CMK (cell line): ENCODE data around the gene ANKRD28.
"Not testable (repeated sequence)": the region's sequence is repeated elsewhere in the genome, so short reads cannot be mapped to it uniquely, and the experiment has no call there.

Experiments used
- DNase-seq: peaks from one replicate; pipeline ENCODE4 v3.0.0-alpha.2; 2010; ENCODE audit warnings: low read depth

ANKRD28 gene

DNA sequence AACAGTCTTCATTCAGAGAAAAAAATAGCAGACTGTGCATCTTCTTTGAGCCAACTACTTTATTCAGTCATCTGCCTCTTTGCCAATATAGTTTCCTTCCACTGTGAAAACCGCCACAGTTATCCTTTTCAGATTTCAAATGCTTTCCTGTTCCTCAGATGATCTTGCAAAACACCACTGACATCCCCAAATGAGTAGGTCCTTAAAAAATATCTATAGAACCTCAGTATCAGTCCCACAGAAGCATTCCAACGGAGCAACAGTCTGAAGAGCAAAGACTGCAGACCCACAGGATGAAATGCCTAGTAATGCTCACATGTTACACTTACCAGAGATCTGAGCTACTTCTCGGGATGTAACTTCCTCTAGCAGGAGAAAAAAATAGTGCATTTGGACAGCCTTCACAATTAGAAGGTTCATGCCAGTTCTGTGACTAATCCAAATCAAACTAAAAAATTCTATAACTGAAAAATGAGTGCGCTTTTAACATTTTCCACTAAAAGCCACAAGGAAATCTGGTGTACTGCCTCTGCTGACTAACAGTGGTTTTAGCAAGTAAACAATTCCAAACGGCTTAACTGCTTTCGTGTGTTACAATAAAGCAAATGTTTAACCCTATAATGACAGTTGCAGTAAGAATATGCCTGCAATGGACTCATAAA, at the start of gene ANKRD28:
Gene ANKRD28, minus strand, starts transcription at position 338 of the 662 bp plus-strand sequence. CDS start 1,458 bp downstream, outside the sequence.
- peak; percentile 18 for DNase-seq

DNA sequence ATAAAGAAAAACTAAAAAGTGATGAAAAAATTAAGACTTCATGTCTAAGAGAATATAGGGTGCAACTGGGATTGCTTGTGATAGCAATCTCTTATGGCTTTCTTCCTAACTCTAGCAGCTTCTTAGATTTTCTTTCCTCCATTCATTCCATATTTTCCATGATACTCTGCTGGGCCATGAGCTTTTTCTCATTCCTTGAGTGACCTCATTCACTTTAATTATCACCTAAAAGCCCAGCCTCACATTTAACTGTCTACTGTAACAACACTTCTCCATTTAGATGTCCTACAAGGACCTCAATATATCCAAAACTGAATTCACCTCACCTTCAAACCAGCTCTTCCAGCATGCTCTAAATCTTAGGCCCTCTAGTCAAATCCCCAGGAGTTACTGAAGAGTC, 49.5 kb upstream of the ANKRD28 start:
- no peak for DNase-seq

DNA sequence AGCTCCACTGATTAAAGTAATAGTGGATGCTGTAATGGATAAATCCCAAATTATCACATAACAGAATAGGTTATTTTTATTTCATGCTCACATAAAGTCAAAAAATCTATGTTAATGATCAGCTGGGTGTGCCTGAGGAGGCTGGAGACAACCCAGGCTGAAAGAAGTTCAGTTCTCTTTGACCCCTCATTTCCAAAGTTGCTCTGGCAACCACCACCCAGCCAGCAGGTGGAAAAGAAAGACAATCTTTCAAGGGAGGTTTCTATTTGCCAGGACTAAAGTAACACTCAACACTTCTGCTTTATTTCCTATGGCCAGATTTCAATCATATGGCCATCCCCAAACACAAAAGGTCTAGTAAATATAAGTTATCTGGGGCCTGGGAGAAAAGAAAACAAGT, 48.8 kb upstream of the ANKRD28 start:
- DNase-seq: no peak

DNA sequence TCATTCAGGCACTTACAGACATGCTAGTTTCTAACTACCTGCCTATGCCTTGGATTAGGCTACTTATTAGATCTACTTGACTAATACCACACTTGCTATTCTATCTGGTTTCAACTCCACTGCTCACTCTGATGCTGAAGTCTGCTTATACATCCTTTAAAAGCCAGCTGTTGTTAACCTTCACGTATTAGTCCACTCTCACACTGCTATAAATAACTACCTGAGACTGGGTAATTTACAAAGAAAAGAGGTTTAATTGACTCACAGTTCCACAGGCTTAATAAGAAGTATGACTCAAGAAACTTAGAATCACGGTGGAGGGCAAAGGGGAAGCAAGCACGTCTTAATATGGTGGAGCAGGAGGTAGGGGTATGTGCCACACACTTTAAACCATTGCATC, 47.7 kb upstream of the ANKRD28 start:
- DNase-seq: no peak

DNA sequence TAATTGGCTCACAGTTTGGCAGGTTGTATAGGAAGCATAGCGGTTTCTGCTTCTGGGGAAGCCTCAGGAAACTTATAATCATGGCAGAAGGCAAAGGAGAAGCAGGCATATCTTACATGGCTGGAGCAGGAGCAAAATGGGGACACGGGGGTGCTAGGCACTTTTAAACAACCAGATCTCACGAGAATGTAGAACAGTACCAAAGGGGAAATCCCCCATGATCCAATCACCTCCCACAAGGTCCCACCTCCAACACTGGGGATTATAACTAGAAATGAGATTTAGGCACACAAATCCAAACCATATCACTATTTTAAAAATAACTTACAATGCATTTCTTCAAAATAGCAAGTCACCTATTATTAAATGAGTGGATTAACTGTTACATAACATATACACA, 47.1 kb upstream of the ANKRD28 start:
- DNase-seq: no peak

DNA sequence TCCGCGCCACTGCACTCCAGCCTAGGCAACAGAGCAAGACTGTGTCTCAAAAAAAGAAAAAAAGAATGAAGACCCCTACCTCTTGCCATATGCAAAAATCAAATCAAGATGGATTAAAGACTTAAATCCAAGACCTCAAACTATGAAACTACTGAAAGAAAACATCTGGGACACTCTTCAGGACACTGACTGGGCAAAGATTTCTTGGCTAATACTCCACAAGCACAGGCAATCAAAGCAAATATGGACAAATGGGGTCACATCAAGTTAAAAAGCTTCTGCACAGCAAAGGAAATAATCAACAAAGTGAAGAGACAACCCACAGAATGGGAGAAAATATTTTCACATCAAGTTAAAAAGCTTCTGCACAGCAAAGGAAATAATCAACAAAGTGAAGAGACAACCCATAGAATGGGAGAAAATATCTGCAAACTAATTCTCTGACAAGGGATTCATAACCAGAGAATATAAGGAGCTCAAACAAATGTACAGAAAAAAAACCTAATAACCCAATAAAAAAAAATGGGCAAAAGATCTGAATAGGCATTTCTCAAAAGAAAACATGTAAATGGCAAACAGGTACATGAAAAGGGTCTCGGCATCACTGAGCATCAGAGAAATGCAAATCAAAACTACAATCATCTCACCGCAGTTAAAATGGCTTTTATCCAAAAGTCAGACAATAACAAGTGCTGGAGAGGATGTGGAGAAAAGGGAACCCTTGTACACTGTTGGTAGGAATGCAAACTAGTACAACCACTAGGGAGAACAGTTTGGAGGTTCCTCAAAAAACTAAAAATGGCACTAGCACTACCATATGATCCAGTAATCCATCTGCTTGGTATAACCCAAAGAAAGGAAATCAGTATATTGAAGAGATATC, 43.6 kb upstream of the ANKRD28 start:
- DNase-seq: not testable (repeated sequence)

DNA sequence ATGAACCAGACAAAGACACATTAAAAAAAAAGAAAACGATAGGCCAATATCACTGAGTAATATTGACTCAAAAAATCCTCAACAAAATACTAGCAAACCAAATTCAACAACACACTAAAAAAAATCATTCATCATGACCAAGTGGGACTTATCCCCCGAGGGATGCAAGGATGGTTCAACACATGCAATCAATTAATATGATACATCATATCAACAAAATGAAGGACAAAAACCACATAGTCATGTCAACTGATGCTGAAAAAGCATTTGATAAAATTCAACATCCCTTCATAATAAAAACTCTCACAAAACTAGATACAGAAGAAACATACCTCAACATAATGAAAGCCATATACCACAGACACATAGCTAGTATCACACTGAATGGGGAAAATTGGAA, 41.8 kb upstream of the ANKRD28 start:
- no peak for DNase-seq

DNA sequence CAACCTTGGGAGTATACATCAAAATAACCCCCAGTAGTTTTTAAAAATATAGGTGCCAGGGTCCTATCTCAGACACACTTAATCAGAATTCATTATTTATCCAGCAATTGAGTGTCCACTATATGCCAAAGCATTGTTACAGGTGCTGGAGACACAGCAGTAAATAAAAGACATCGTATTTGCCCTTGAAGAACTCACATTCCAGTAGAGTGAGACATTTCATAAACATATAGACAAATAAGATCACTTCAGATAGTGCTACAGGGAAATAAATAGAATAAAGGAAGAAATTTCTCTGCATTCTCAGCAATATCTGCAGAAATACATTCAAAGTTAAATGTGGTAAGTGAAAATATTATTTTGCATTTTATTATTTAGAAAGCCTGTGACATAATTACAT, 34.1 kb upstream of the ANKRD28 start:
- DNase-seq: no peak

DNA sequence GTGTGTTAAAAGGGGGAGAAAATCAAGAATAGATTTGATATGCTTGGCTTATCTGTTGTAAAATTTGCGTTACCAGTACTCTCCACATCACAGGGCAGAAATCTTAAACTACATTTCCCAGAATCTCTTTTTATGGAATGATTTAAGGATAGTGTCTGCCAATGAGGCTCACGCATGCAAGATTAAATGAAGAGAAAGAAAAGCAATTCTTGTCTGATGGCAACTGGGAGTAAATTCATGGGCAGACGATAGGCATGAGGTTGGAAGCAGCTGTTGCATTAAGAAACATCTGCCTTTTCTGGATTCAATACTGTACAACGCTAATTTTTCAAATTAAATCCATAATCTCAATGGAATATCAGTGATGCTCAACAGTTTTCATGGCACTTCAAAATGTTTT, 27.2 kb upstream of the ANKRD28 start:
- DNase-seq: no peak

DNA sequence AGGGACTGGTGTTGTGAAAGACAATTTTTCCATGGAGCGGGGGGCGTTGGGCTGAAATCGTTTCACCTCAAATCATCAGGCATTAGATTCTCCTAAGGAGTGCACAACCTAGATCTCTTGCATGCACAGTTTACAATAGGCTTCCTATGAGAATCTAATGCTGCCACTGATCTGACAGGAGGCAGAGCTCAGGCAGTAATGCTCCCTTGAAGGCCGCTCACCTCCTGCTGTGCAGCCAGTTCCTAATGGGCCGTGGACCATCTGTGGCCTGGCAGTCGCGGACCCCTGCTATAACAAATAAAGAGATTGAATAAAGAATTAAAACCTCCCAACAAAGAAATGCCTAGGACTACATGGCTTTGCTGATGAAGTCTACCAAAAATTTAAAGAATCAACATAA, 25.3 kb upstream of the ANKRD28 start:
- DNase-seq: no peak

DNA sequence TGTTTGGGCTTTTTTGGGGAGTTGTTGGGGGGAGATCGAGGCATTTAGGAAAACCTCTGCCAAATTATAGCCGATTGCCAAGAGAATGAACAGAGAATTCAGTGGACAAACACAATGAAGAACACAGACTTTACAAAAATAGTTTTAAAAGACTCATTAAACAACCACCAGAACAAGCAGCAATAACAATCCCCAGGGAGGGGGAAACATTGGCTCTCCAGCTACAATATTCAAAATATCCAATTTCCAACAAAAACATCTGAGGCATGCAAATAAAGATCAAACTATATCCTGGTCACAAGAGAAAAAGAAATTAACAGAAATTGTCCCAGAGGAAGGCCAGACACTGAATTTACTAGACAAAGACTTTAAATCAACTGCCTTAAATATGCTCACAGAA, 24.5 kb upstream of the ANKRD28 start:
- DNase-seq: no peak

DNA sequence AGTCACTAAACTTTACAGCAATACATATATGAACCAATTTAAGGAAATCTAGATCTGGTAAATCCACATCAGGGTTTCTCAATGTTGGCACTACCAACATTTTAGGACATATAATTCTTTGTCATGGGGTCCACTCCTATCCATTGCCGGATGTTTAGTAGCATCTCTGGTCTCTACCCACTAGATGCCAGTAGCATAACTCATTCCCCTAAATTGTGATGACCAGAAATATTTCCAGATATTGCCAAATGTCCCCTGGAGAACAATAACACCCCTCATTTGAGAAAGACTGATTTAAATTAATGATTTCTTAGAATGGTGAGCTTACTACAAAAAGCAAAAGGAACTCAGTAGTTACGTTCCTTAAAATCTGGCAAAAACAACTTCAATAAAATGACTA, 23.1 kb upstream of the ANKRD28 start:
- no peak for DNase-seq

DNA sequence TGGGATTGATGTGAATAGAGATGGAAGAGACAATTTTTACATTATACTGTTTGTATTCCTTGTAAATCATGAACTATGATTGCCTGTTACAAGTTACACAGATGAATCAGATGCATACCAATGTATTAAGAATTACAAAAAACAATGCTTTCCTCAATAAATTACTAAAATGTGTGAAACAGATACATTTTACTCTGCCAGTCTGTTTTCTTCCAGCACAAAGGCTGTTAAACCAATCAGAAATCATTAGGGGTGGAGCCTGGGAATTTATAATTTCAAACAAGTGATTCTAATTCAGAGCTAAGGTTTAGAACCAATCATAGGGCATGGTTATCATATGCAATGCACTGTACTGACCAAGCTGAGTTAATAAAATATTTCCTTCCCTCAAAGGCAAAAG, 21.8 kb upstream of the ANKRD28 start:
- DNase-seq: no peak

DNA sequence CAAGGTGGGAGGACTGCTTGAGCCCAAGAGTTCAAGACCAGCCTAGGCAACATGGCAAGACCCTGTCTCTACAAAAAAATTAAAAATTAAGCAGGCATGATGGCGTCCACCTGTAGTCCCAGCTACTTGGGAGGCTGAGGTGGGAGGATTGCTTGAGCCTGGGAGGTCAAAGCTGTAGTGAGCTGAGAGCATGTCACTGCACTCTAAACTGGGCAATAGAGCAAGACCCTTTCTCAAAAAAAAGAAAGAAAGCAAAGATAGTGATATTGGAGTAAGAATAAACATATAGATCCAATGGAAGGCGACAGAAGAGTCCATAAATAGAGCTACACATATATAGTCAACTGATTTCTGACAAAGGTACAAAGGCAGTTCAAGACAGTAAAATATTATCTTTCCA, 21.3 kb upstream of the ANKRD28 start:
- DNase-seq: no peak

DNA sequence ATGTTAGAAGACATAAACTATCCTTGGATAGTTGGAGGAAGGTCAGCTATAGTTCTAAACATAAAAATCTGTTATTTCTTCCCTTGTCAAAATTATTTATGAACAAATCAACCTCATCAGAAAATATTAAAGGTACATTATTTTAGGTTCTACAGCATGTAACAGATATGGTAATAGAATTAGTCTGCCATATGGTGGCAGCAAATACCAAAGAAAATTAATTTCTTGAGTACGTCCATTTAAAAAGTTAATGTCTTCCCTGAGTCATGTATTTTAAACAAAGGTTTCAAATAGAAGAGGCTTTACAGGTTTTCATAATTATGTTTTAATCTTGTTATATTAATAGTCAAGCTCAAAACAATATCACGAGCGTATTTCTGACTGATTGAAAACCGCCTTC, 17.9 kb upstream of the ANKRD28 start:
- no peak for DNase-seq

DNA sequence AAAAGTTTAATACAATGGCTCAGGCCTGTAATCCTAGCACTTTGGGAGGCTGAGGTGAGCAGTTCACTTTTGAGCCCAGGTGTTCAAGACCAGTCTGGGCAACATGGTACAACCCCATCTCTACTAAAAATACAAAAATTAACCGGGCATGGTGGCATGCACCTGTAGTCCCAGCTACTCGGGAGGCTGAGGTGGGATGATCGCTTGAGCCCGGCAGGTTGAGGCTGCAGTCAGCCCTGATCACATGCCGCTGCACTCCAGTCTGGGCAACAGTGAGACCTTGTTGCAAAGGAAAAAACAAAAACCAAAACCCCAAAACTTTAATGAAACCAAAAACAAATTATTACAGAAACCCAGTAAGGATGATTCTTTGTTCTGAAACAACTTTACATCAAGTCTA, 15.3 kb upstream of the ANKRD28 start:
- not testable (repeated sequence) for DNase-seq

DNA sequence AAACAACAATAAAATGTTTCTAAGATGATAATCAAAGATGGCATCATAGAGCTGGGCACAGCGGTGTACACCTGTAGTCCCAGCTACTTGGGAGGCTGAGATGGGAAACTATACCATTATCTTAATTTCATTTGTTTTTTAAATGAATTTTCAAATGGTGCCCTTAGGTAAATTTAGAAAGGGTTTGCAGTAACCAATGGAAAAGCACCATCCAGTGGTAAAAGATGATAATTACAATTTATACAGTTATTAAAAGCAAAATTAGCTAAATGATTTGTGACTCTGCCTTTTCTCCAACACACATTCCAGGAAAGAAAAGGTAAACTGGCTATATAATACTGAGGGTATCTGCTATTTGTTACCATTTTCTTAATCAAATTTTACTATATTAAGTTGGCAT, 14.4 kb upstream of the ANKRD28 start:
- DNase-seq: no peak

DNA sequence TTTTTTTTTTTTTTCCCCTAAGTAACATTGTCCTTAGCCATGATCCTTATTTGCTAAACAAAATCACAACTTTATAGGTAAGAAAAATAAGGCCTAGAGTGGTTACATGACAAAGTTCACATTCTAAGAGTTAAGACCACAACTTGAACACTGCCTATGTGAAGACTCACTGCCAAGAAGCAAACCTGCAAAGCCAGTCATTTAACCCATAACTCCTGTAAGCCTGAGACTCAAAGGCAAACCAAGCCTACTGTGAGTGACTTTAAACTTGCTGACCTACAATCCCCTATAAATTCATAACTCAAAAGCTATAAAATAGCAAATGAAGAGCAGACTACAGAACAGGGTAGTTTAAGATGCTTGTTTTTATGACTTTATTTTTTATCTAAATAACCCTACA, 12.9 kb upstream of the ANKRD28 start:
- DNase-seq: no peak

DNA sequence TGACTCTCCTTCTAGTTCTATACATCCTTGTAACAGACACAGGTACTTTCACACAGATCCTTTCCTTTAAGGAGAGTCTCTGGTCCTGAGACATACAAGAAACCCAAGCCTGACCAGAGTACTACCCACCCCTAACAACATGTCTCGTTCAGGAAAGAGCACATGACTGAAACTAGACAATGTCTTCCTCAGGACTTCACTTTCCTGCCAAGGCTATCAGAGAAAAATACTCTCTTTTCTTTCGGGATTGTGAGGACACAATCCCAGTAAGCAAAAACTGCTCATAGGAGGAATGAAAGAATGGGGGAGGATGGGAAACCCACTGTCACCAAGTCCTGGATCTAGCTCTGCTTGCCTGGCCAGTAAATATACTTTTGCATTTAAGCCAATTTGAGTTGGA, 11.5 kb upstream of the ANKRD28 start:
- DNase-seq: no peak

DNA sequence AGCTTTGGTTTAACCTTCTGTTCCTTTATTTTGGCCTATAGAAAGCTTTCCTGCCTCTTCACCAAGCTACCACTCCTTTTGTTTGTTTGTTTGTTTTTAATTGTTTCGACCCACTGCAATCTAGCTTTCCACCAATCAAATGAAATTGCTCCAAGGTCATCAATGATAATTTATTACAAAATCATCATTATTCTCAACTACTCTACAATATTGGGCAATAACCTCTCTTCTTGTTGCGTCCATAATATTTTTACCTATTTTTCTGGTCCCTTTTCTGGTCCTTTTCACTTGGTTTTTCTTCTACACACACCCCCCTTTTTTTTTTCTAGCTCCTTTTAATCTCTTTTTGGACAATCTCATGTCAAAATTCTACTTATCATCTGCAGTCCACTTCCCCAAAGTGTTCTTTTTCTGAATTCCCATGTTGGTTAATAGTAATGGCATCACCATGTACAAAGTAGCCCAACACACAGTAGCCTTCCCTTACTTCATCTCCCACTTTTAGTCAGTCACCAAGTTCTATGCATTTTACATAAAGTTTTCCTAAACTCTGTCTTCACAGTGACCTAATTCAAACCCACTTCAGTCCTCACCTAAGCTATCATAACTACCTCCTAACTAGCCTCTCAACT, 11.0 kb upstream of the ANKRD28 start:
- no peak for DNase-seq

DNA sequence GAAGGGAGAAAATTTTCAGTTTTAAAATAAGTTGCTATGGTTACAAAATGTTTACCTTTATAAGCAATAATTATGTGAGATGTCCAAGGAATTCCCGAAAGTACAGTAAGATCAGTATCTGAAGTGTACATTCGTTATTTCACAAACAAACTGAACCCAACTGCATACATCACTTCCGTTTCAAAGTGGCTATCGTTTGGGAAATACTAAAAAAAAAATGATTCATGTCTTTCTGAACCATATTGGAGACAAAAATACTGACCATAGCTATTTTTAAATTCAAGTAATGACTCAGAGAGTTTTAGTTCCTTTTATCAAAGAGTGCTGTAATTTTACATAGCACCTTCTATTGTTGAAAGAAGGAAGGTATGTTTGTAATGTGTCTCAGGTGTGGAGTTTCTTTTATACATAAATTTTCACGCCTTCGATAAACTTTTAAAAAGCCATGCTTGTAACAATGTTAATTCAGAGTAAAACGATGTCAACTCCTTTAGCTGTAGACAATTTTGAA, 8.0 kb upstream of the ANKRD28 start:
- DNase-seq: no peak

DNA sequence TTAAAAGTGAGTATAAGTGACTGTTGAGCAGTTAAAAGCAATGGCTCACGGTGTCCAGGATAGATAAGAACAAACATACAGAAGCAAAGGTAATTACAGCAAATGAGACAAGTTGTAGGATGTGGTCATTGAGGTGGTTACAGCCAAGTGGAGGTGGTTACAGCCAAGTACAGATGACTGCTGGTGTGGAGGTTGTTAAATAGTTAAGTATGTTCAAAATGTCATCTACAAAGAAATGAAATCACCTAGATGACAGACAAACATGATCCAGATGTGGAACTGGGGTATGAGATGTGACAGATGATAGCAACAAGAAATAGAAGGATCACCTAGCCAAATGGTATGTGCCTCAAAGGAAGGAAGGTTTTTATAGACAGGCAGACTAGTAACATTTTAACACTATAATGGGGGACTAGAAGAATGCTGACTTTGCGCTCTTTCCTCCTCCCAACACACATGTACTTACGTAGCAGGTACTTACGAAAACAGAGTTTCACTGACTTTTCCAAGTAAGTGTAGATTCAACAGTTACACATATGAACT, 6.8 kb upstream of the ANKRD28 start:
- DNase-seq: no peak

DNA sequence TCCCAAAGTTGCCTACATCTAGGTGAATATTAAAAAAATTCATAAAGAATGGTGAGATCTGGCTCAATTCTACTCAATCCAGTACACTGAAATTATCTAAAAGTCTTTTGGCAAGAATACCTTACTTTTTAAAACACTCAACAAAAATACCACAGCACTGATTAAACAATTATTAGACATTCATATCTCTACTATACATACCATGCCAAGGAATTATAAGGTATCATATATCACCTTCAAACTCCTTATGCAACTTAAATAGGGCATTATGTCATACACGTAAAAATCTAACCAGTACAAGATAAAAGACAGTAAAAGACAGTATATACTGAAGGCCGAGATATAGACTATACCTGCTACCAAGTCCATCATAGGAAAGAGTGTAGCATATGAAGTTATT, 6.1 kb upstream of the ANKRD28 start:
- DNase-seq: no peak
